Fibroblast of peridontal ligament (primary cell): ENCODE data around the gene SUPV3L1.

Experiments
- DNase-seq: peaks from one replicate; pipeline ENCODE4 v3.0.0-alpha.2; 2010; ENCODE audit errors: extremely low read depth

Gene SUPV3L1

GRCh38 chr10:69202332-69202731, 22.3 kb downstream of the SUPV3L1 start:
- DNase-seq, result peak; percentile 85

GRCh38 chr10:69208761-69209160, 28.7 kb downstream of the SUPV3L1 start:
- DNase-seq, result no peak

- no peak for DNase-seq
Measured at GRCh38 chr10:69209787-69210484, 29.9 kb downstream of the SUPV3L1 start.

GRCh38 chr10:69211104-69211503, 31.1 kb downstream of the SUPV3L1 start:
- DNase-seq, result no peak

GRCh38 chr10:69211524-69211923, 31.5 kb downstream of the SUPV3L1 start:
- no peak for DNase-seq

GRCh38 chr10:69213591-69214311, 33.7 kb downstream of the SUPV3L1 start:
- DNase-seq, result no peak

GRCh38 chr10:69214666-69215131, 34.7 kb downstream of the SUPV3L1 start:
- DNase-seq, result no peak

GRCh38 chr10:69215405-69216171, 35.6 kb downstream of the SUPV3L1 start:
- no peak for DNase-seq

- DNase-seq, result no peak
Measured at GRCh38 chr10:69216577-69217118, 36.6 kb downstream of the SUPV3L1 start.

GRCh38 chr10:69217119-69217754, 37.2 kb downstream of the SUPV3L1 start:
- peak; percentile 76 for DNase-seq

GRCh38 chr10:69218831-69219230, 38.8 kb downstream of the SUPV3L1 start:
- no peak for DNase-seq

- no peak for DNase-seq
Measured at GRCh38 chr10:69220041-69220451, 40.0 kb downstream of the SUPV3L1 start, which contains the start of gene HKDC1. Gene HKDC1 (plus strand): TSS chr10:69220332. CDS start chr10:69220436, 104 bp downstream.

GRCh38 chr10:69220507-69220906, 40.5 kb downstream of the SUPV3L1 start:
- no peak for DNase-seq

- peak; percentile 72 for DNase-seq
Measured at GRCh38 chr10:69222157-69223027, 42.4 kb downstream of the SUPV3L1 start.

- no peak for DNase-seq
Measured at GRCh38 chr10:69223028-69223342, 43.0 kb downstream of the SUPV3L1 start.

GRCh38 chr10:69224862-69225657, 45.0 kb downstream of the SUPV3L1 start:
- no peak for DNase-seq

GRCh38 chr10:69225681-69226080, 45.6 kb downstream of the SUPV3L1 start:
- no peak for DNase-seq

- DNase-seq, result no peak
Measured at GRCh38 chr10:69226919-69227450, 47.0 kb downstream of the SUPV3L1 start.

- no peak for DNase-seq
Measured at GRCh38 chr10:69228151-69228550, 48.1 kb downstream of the SUPV3L1 start.

GRCh38 chr10:69229616-69229916, 49.5 kb downstream of the SUPV3L1 start:
- no peak for DNase-seq
